ENCODE data around the gene GLUD2. TPM values are rescaled to one million over a fixed set of nuclear protein-coding genes. Genes with fewer than 3 reads are reported as not detected.

The GLUD2 gene
- total and polyA plus RNA-seq, 9 donors, result 0.22 to 1.4 (median 0.60) TPM

- no peak overlapping the region for H3K27ac ChIP-seq
- no peak for DNase-seq
- WGBS, 3 donors, result 29 to 39% (median 36%) methylated on average over 4 of the region's 4 CpGs
- H3K36me3 ChIP-seq, result no peaks in the 10 kb centered on the region
- H3K4me1 ChIP-seq (ENCODE audit: insufficient read depth), result no peaks in the 10 kb centered on the region
- no peak overlapping the region for H3K4me3 ChIP-seq
- no peaks in the 10 kb centered on the region for H3K27me3 ChIP-seq
- TF ChIP-seq POLR2A (IDR thresholded peaks at IDR 0.05) (no peak), CTCF (IDR thresholded peaks at IDR 0.05) (no peak), EP300 (IDR thresholded peaks at IDR 0.05) (no peak)
- no peaks in the 10 kb centered on the region for H3K9me3 ChIP-seq
- intact Hi-C loops (cut with DNase I), result no loop called here
Measured at GRCh38 chrX:121010218-121010617, 37.2 kb upstream of the GLUD2 start.

- H3K9me3 ChIP-seq, result no peaks in the 10 kb centered on the region
- H3K27me3 ChIP-seq, result no peaks in the 10 kb centered on the region
- TF ChIP-seq CTCF (IDR thresholded peaks at IDR 0.05) (no peak), POLR2A (IDR thresholded peaks at IDR 0.05) (no peak), EP300 (IDR thresholded peaks at IDR 0.05) (no peak)
- H3K4me3 ChIP-seq, result no peak overlapping the region
- no peaks in the 10 kb centered on the region for H3K4me1 ChIP-seq (ENCODE audit: insufficient read depth)
- no peak overlapping the region for H3K27ac ChIP-seq
- WGBS, 3 donors, result 42 to 74% (median 44%) methylated on average over 7 of the region's 7 CpGs
- no peaks in the 10 kb centered on the region for H3K36me3 ChIP-seq
- intact Hi-C loops (cut with DNase I), result no loop called here
- no peak for DNase-seq
Measured at GRCh38 chrX:121011254-121011653, 36.2 kb upstream of the GLUD2 start.

GRCh38 chrX:121013897-121014455, 33.4 kb upstream of the GLUD2 start:
- Histone ChIP-seq H3K9me3 (no peaks in the 10 kb centered on the region), H3K27me3 (no peaks in the 10 kb centered on the region), H3K36me3 (no peaks in the 10 kb centered on the region), H3K4me3 (no peak overlapping the region), H3K4me1 (ENCODE audit: insufficient read depth) (no peaks in the 10 kb centered on the region), H3K27ac (no peak overlapping the region)
- no peak for DNase-seq
- no peak for TF ChIP-seq POLR2A (IDR thresholded peaks at IDR 0.05)
- no peak for TF ChIP-seq EP300 (IDR thresholded peaks at IDR 0.05)
- intact Hi-C loops (cut with DNase I), result no loop called here

- Histone ChIP-seq H3K27ac (no peak overlapping the region), H3K27me3 (no peaks in the 10 kb centered on the region), H3K4me1 (ENCODE audit: insufficient read depth) (no peaks in the 10 kb centered on the region), H3K36me3 (no peaks in the 10 kb centered on the region), H3K9me3 (no peaks in the 10 kb centered on the region), H3K4me3 (no peak overlapping the region)
- TF ChIP-seq POLR2A (IDR thresholded peaks at IDR 0.05) (no peak), EP300 (IDR thresholded peaks at IDR 0.05) (no peak)
- no peak for DNase-seq
- intact Hi-C loops (cut with DNase I), result no loop called here
- 56 to 85% (median 65%) methylated on average over 2 of the region's 2 CpGs for WGBS, 3 donors
Measured at GRCh38 chrX:121014826-121015225, 32.6 kb upstream of the GLUD2 start.

GRCh38 chrX:121028419-121028818, 19.0 kb upstream of the GLUD2 start:
- Histone ChIP-seq H3K4me1 (ENCODE audit: insufficient read depth) (no peaks in the 10 kb centered on the region), H3K27ac (no peak overlapping the region), H3K36me3 (no peaks in the 10 kb centered on the region), H3K27me3 (no peaks in the 10 kb centered on the region), H3K9me3 (no peaks in the 10 kb centered on the region), H3K4me3 (no peak overlapping the region)
- intact Hi-C loops (cut with DNase I), result no loop called here
- 28 to 54% (median 40%) methylated on average over 1 of the region's 1 CpG for WGBS, 3 donors
- DNase-seq, result no peak
- TF ChIP-seq CTCF (IDR thresholded peaks at IDR 0.05) (no peak), EP300 (IDR thresholded peaks at IDR 0.05) (no peak), POLR2A (IDR thresholded peaks at IDR 0.05) (no peak)
